Liver (tissue), 3 donors: Measurements from ENCODE around the gene TMEM178B.
"Not testable (repeated sequence)": the region's sequence is repeated elsewhere in the genome, so short reads cannot be mapped to it uniquely, and the experiment has no call there.

Experiments
- CTCF ChIP-seq: fragments of 150-350 bp; IDR thresholded peaks from 2 replicates; pipeline ENCODE4 v1.5.1; 2017; ENCODE audit warnings: improper control_type of control experiment, low read depth, low read length; ENCODE audit not compliant: missing input control
- RAD21 ChIP-seq, 2 donors: IDR thresholded peaks; 2 replicates each; pipeline ENCODE4 v1.6.1; 2016; ENCODE audit warnings: antibody characterized with exemption in 2 of 2, mild to moderate bottlenecking in 2 of 2
- donor health status: healthy.
- donor health status: healthy.

- not testable (repeated sequence) for TF ChIP-seq RAD21 (IDR thresholded peaks at IDR 0.05); CTCF
Measured at GRCh38 chr7:141038100-141038499, 35.8 kb upstream of the TMEM178B start.
